ENCODE measurements around the gene WNT3A. TPM values are rescaled to one million over a fixed set of nuclear protein-coding genes. Genes with fewer than 3 reads are reported as not detected.
"Not testable (repeated sequence)": the region's sequence is repeated elsewhere in the genome, so short reads cannot be mapped to it uniquely, and the experiment has no call there.

The WNT3A gene, protein sequence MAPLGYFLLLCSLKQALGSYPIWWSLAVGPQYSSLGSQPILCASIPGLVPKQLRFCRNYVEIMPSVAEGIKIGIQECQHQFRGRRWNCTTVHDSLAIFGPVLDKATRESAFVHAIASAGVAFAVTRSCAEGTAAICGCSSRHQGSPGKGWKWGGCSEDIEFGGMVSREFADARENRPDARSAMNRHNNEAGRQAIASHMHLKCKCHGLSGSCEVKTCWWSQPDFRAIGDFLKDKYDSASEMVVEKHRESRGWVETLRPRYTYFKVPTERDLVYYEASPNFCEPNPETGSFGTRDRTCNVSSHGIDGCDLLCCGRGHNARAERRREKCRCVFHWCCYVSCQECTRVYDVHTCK
- total RNA-seq = not detected
- not detected for polyA plus RNA-seq

DNA sequence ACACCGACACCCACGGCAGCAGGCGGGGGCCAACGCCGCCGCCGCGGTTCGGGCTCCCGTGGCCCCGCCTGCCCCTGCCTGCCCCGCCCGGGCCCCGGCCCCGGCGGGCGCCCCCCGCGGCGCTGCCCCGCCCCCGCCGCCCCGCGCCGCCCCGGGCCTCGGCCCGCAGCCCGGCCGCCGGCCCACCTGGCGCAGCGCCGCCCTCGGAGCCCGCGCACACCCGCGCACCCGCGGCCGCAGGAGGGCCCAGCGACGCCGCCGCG is at the start of gene WNT3A:
TSS of gene WNT3A (plus strand) at position 213 of the 263 bp plus-strand sequence. CDS start 131 bp downstream, outside the sequence.
- no peak within 1 kb of the TSS for H3K27ac ChIP-seq (ENCODE audit: low read depth, low read length)
- no peaks in the 10 kb centered on the region for H3K4me1 ChIP-seq (ENCODE audit: insufficient read depth, low read length)
- Mint-ChIP-seq H3K4me1 (peaks cover 7 to 43% (median 7%) of the 10 kb centered on the region in 3 donors), H3K4me3 (peak within 1 kb of the TSS in 3 of 7 donors; percentile 15 to 51 (median 47)), H3K9me3 (no peaks in the 10 kb centered on the region), H3K27me3 (peaks cover 35 to 73% of the 10 kb centered on the region in 2 donors), H3K27ac (no peak within 1 kb of the TSS), H3K36me3 (no peaks in the 10 kb centered on the region)
- H3K36me3 ChIP-seq (ENCODE audit: insufficient read depth, low read length) = no peaks in the 10 kb centered on the region
- POLR2A ChIA-PET = no interaction called here
- DNase-seq = no peak
- no peaks in the 10 kb centered on the region for H3K9me3 ChIP-seq (ENCODE audit: low read length)
- CTCF ChIA-PET = no interaction called here
- peaks cover 36% of the 10 kb centered on the region for H3K27me3 ChIP-seq (ENCODE audit: insufficient read depth, low read length, poor library complexity, severe bottlenecking)
- no peak within 1 kb of the TSS for H3K4me3 ChIP-seq (ENCODE audit: low read length)

GRCh38 chr1:227958617-227959324 is 48.0 kb upstream of the WNT3A start:
- peaks cover 0 to 2% (median 0%) of the 10 kb centered on the region in 5 donors for H3K9me3 Mint-ChIP-seq
- H3K27ac Mint-ChIP-seq = no peak overlapping the region
- H3K4me1 Mint-ChIP-seq = peaks cover 3 to 9% (median 6%) of the 10 kb centered on the region in 3 donors
- no peaks in the 10 kb centered on the region for H3K4me1 ChIP-seq (ENCODE audit: insufficient read depth, low read length)
- H3K36me3 ChIP-seq (ENCODE audit: insufficient read depth, low read length) = no peaks in the 10 kb centered on the region
- ChIA-PET CTCF (interaction anchor here (0.7 kb wide), 1 partner anchor 476 kb away, joined by 3 read pairs; no protein-coding TSS in a partner anchor), POLR2A (no interaction called here)
- H3K27ac ChIP-seq (ENCODE audit: low read depth, low read length) = no peak overlapping the region
- no peaks in the 10 kb centered on the region for H3K27me3 ChIP-seq (ENCODE audit: insufficient read depth, low read length, poor library complexity, severe bottlenecking)
- H3K4me3 Mint-ChIP-seq = no peak overlapping the region
- no peaks in the 10 kb centered on the region for H3K36me3 Mint-ChIP-seq
- H3K27me3 Mint-ChIP-seq = peaks cover 22 to 72% of the 10 kb centered on the region in 2 donors
- H3K9me3 ChIP-seq (ENCODE audit: low read length) = no peaks in the 10 kb centered on the region
- H3K4me3 ChIP-seq (ENCODE audit: low read length) = no peak overlapping the region
- no peak for DNase-seq

DNA sequence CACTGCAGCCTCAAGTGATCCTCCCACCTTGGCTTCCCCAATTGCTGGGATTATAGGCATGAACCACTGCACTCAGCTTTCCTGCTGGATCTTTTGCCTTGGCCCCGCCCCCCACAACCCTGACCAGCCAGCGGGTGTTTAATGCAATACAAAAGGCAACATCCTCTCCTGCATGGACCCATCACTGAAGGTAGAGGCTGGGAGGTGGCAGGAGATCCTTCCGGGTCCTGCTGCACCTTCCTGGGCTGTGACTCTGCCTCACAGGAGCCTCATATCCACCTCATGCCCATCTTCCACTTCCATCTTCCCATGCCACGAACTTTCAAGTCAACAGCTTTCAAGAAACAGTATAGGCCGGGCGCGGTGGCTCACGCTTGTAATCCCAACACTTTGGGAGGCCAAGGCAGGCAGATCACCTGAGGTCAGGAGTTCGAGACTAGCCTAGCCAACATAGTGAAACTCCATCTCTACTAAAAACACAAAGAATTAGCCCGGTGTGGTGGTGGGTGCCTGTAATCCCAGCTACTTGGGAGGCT is 47.4 kb upstream of the WNT3A start:
- CTCF ChIA-PET = no interaction called here
- Mint-ChIP-seq H3K9me3 (peaks cover 0 to 2% (median 0%) of the 10 kb centered on the region in 5 donors), H3K36me3 (no peaks in the 10 kb centered on the region), H3K4me3 (no peak overlapping the region), H3K27me3 (peaks cover 22 to 66% of the 10 kb centered on the region in 2 donors), H3K4me1 (peaks cover 0 to 6% (median 5%) of the 10 kb centered on the region in 3 donors), H3K27ac (no peak overlapping the region)
- DNase-seq = no peak
- Histone ChIP-seq H3K9me3 (ENCODE audit: low read length) (no peaks in the 10 kb centered on the region), H3K27me3 (ENCODE audit: insufficient read depth, low read length, poor library complexity, severe bottlenecking) (no peaks in the 10 kb centered on the region), H3K27ac (ENCODE audit: low read depth, low read length) (no peak overlapping the region), H3K4me3 (ENCODE audit: low read length) (no peak overlapping the region), H3K4me1 (ENCODE audit: insufficient read depth, low read length) (no peaks in the 10 kb centered on the region), H3K36me3 (ENCODE audit: insufficient read depth, low read length) (no peaks in the 10 kb centered on the region)
- POLR2A ChIA-PET = no interaction called here

DNA sequence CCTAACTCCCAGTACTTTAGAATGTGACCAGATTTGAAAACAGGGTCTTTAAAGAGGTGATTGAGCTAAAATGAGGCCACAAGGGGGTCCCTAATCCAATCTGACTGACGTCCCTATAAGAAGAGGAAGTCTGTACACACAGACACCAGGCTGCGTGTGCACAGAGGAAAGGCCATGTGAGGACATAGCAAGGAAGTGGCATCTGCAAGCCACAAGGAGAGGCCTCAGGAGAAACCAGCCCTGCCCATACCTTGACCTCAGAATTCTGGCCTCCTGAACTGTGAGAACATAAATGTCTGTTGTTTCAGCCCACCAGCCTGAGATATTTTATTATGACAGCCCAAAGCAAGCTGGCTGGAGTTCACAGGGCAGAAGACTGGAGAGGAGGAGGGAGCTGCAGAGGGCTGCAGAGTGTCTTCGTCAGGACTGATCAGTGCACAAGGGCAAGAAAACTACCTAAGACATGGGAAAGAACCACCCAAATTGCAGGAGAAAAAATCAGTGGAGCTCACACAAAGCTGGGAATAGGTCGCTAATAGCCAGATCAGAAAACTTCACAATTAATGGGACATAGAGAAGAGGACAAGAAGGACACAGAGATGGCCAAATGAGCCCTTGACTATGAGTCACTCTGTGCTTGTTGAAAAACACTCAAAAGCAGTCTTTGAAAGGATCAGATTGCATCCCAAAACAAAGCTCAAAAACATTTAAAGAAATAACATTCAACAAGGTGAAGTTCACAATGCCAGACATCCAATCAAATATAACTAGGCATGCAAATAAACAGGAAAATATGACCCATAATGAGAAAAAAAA is 44.9 kb upstream of the WNT3A start:
- DNase-seq = no peak
- Histone ChIP-seq H3K27me3 (ENCODE audit: insufficient read depth, low read length, poor library complexity, severe bottlenecking) (no peaks in the 10 kb centered on the region), H3K4me1 (ENCODE audit: insufficient read depth, low read length) (no peaks in the 10 kb centered on the region), H3K27ac (ENCODE audit: low read depth, low read length) (no peak overlapping the region), H3K9me3 (ENCODE audit: low read length) (no peaks in the 10 kb centered on the region), H3K4me3 (ENCODE audit: low read length) (no peak overlapping the region), H3K36me3 (ENCODE audit: insufficient read depth, low read length) (no peaks in the 10 kb centered on the region)
- ChIA-PET POLR2A (no interaction called here), CTCF (interaction anchor here (1.2 to 2.3 kb wide), 3 partner anchors 8 to 480 kb away, joined by 3 to 6 read pairs (median 4); no protein-coding TSS in a partner anchor)
- H3K27ac Mint-ChIP-seq = no peak overlapping the region
- H3K36me3 Mint-ChIP-seq = no peaks in the 10 kb centered on the region
- H3K4me3 Mint-ChIP-seq = no peak overlapping the region
- H3K9me3 Mint-ChIP-seq = peaks cover 0 to 2% (median 0%) of the 10 kb centered on the region in 5 donors
- H3K27me3 Mint-ChIP-seq = peaks cover 19 to 43% of the 10 kb centered on the region in 2 donors
- peaks cover 0 to 6% (median 5%) of the 10 kb centered on the region in 3 donors for H3K4me1 Mint-ChIP-seq

GRCh38 chr1:227966733-227967132 is 40.1 kb upstream of the WNT3A start:
- H3K4me3 Mint-ChIP-seq; H3K27ac Mint-ChIP-seq; H3K4me1 Mint-ChIP-seq; H3K9me3 ChIP-seq (ENCODE audit: low read length); H3K9me3 Mint-ChIP-seq; H3K36me3 ChIP-seq (ENCODE audit: insufficient read depth, low read length); H3K36me3 Mint-ChIP-seq; H3K27me3 ChIP-seq (ENCODE audit: insufficient read depth, low read length, poor library complexity, severe bottlenecking); H3K27me3 Mint-ChIP-seq; H3K4me1 ChIP-seq (ENCODE audit: insufficient read depth, low read length); POLR2A ChIA-PET; DNase-seq; H3K4me3 ChIP-seq (ENCODE audit: low read length); H3K27ac ChIP-seq (ENCODE audit: low read depth, low read length); CTCF ChIA-PET: not testable (repeated sequence)

- CTCF ChIA-PET; H3K36me3 Mint-ChIP-seq; H3K9me3 ChIP-seq (ENCODE audit: low read length); H3K27me3 ChIP-seq (ENCODE audit: insufficient read depth, low read length, poor library complexity, severe bottlenecking); H3K27ac Mint-ChIP-seq; H3K4me1 Mint-ChIP-seq; H3K4me1 ChIP-seq (ENCODE audit: insufficient read depth, low read length); POLR2A ChIA-PET; H3K4me3 ChIP-seq (ENCODE audit: low read length); DNase-seq; H3K27me3 Mint-ChIP-seq; H3K9me3 Mint-ChIP-seq; H3K4me3 Mint-ChIP-seq; H3K27ac ChIP-seq (ENCODE audit: low read depth, low read length); H3K36me3 ChIP-seq (ENCODE audit: insufficient read depth, low read length): not testable (repeated sequence)
Observed at GRCh38 chr1:227967815-227968214, 39.0 kb upstream of the WNT3A start.

GRCh38 chr1:227970076-227970995 is 36.5 kb upstream of the WNT3A start:
- H3K27me3 Mint-ChIP-seq; H3K4me3 Mint-ChIP-seq; H3K4me1 ChIP-seq (ENCODE audit: insufficient read depth, low read length); CTCF ChIA-PET; H3K36me3 ChIP-seq (ENCODE audit: insufficient read depth, low read length); H3K4me1 Mint-ChIP-seq; H3K36me3 Mint-ChIP-seq; H3K9me3 ChIP-seq (ENCODE audit: low read length); H3K9me3 Mint-ChIP-seq; POLR2A ChIA-PET; H3K27me3 ChIP-seq (ENCODE audit: insufficient read depth, low read length, poor library complexity, severe bottlenecking); DNase-seq; H3K27ac Mint-ChIP-seq; H3K4me3 ChIP-seq (ENCODE audit: low read length); H3K27ac ChIP-seq (ENCODE audit: low read depth, low read length): not testable (repeated sequence)
